Measurements from ENCODE around the gene MARCKS.

The MARCKS gene, protein sequence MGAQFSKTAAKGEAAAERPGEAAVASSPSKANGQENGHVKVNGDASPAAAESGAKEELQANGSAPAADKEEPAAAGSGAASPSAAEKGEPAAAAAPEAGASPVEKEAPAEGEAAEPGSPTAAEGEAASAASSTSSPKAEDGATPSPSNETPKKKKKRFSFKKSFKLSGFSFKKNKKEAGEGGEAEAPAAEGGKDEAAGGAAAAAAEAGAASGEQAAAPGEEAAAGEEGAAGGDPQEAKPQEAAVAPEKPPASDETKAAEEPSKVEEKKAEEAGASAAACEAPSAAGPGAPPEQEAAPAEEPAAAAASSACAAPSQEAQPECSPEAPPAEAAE

DNA sequence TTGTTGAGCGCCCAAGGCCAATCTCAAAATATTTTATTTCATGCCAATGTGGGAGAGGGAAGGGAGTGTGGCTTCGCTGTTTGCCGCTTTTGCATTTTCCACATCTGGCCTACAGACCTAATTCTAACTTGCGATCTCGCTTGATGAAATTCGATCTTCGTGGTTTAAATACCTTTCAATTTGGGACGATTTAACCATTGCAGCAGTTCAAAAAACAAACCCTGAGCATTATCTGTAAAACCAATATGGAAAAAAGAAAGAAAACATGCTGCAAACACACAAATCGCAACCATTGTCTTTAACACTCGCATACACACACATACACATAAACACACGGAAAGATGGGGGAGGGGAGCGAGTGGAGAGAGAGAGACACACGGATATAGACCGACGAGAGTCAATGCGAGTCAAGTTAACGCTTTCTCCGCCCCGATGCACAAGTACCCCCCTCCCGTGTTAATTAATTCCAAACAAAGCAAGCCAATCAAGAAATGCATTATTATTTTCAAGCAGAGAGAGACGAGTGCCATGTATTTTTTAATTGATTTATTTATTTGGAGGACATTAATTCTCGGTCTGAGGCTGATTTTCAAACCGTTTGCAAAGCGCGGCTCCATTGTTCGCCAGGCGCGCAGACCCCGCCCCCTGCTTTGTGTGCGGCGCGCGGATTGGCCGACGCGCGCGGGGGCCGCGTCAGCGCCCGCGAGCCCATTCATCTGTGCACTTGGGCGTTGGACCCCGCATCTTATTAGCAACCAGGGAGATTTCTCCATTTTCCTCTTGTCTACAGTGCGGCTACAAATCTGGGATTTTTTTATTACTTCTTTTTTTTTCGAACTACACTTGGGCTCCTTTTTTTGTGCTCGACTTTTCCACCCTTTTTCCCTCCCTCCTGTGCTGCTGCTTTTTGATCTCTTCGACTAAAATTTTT is at the start of gene MARCKS:
MARCKS (plus strand) TSS at position 721 of the 931 bp plus-strand sequence. CDS start 401 bp downstream, outside the sequence.
- DNase-seq, result peak; percentile 56

DNA sequence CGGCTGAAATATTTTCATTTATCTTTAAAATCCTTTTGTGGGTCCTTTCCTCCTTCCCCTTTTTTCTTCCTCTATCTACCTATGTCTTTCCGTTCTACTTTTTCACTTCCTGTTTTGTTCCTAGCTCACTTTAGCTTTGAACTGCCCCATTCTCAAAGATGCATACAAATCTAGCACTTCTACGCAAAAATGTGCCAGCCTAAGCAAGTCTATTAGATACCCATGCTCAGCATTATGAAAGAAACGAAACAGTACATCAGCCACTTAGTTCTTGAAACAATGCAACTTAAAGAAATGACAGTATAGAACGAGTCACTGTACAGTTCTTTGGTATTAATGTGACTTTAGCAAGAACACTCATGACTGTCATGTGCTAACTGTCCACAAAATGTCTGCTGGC is 47.3 kb upstream of the MARCKS start:
- DNase-seq, result peak; percentile 20

DNA sequence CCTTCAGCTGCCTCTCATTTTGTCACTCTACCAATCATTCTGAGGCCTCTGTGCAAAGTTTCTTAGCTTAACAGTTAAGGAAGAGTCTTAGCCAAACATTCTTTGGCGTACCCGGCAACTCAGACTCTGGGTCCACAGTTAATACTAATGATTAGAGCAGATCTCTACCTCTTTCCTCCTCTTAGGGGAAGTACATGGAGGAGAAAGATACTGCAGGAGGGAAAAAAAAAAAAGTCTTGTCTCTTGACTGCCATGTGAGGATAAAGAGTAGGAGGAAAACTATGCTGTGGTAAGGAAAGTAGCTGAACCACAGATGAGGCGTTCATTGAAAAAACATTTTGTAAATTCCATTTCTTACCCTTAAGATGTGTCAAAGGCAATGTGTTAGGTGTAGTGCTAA is 44.0 kb upstream of the MARCKS start:
- no peak for DNase-seq

DNA sequence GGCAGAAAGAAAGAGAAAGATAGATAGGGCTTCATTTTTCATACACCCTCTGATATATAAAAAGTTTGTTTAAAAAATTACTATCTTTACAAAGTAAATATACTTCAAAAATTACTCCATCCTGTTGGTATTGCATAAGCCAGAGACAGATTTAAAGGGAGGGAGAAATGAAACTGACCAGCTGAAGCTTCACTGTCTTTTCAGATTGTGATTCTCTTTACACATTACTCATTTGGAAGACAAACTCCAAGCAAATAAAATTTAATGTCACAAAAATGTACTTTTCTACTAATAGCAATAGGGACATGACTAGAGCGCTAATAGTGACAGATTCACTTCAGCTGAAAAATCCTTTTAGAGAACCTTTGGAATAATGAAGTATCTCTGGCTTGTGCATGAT is 38.6 kb upstream of the MARCKS start:
- DNase-seq, result no peak

DNA sequence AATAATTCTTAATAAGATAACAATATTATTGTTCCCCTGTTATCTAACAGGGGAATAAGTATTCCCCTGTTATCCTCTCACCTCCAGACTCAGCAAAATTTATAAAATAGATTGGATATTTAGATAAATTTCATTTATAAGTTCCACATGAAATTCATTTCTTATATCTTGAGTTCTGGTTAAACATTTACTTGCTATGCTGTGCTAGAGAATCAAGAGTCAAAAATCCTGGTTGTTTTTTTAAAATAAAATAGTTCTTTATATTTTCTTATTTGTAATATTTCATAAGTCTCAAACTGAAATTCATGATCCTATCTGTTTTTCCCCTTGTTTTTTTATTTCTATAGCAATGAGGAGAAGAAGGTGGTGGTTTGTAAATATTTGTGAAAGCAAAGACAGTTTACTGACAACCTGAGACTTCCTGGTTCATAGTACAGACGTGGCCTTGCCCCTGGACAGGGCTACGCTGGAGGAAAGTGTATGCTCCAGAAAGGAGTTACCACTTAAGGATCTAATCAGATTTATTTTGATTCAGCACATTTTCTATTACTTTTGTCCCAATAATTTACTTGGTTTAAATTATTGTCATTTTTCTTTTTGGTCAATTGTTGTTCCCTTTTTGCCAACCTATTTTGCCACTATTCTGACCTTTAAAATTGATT is 37.8 kb upstream of the MARCKS start:
- DNase-seq, result no peak

DNA sequence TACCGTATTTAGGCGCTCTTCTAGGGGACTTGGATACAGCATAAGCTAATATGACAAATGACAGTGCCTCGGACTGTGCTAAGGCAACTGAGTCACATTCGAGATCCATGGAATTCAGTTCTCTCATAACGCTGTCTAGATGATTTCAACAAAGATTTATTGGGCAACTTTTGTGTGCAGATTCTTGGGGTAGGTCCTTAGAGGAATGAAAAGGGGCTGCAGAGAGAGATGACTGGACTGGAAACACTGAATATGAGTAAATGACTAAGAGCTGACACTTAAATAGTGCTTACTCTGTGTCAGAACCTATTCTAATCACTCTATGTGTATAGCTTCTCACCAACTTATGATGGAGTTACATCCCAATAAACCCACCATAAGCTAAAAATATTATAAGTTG is 36.4 kb upstream of the MARCKS start:
- no peak for DNase-seq

DNA sequence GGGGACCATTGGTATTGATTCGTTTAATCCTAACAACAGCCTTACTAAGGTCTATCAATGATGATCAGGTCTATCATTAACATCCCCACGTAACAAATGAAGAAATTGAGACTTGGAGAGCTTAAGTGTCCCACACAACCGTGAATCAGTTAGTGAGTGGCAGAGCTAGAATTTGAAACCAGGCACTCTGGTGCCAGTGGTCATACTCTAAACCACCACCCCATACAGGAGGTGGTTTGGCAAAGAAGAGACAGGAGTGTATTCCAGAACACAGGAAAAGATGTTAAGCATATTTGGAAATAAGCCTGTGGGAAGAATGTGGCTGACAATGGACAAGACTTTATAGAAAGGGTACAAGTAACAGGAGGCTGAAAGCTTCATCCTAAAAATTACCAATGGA is 35.7 kb upstream of the MARCKS start:
- no peak for DNase-seq

DNA sequence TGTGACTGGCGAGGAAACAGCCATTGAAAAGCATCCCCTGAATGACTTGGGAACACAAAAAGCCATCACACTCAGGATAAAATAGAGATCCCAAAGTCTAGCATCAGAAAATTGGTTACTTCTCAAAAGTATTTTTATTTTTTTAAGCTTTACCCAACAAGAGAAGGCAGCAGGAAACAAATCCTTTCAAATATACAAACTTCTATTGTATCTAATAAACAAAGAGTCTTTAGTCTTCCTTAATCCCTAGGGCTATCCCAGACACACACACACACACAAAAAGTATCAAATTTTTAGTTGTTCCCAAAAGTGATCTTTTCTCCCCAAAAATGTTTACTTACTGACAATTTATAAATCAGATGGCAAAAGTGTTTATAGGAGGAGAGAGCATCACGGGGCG is 33.2 kb upstream of the MARCKS start:
- DNase-seq, result no peak

DNA sequence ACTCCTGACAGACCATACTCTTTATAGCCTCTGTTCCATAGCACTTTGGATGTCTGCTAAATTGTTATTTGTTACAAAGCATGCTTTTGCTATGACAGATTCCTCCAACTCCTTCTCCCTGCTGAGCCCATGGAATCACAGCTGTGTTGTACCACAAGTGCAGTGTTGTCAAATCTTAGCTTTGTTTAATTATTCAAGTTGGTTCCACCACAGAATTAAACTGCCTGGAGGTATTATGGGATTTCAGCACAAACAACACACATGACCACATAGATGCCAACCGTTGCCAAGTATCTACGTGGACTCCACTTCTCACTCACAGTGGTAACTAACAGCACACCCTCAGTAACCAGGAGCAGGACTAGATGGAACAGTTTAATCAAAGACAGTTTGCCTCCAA is 32.7 kb upstream of the MARCKS start:
- DNase-seq, result no peak

DNA sequence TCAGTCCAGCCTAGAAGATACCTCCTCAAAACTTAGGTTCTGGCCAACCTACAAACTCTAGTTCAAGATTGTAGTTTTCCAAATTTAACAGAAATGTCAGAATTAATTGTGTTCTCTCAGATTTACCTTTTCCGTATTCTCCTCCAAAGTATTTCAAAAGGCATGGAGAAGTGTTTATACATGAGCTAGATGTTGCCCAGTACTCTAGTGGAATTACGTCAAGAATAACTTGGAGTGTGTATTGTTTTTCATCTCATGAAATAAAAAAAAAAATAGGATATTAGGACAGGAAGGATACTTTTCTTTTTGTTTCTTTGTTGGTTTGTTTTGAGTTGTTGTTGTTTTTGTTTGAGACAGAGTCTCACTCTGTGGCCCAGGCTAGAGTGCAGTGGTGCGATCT is 32.3 kb upstream of the MARCKS start:
- no peak for DNase-seq

DNA sequence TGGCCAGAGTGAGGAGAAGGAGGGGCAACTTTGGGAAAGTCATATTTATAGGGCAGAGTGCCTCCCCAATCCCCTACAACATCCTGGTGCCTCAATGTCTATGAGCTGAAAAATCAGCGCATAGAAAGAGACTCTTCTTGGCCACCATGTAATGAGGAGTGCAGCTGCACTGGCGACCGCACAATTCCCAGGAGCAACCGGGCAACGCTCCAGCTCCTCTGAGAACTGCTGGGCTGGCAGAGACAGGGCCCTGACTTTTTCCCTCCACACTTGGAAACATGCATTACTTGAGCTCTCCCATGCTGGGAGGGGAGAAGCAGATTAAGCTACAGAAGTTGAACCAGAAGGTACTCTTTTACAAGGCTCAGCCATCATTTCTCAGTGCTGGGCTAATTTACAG is 31.4 kb upstream of the MARCKS start:
- no peak for DNase-seq

DNA sequence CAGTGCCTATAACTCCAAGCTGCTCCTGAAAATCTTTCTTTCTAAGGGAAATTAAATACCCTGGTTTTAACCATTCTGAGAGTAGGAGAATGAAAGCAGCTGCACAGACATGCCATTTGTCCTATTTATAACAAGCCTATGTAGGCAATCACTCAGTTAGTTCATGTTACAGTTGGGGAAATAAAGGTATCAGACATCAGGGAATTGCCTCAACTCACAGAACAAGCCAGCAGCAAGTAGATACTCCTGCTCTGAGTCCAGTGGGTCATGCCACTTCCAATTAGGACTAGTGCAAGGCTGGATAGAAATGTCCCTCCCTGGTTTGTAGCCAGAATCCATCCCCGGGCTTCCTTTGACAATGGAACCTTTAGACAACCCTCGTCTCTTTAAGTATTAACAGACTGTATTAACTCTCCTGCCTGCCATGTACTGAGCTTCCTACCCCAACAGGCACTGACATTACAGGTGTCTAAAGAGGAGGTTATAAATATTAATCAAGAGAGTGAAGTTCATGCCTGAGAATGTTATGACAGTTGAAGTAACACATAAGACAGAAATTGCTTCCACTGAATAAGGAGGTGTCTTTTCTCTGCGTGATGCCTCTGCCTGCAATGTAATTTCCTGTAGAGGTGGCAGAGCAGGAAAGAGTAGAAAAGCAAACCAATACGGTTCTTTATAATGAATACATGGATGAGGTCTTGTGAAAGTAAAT is 28.0 kb upstream of the MARCKS start:
- no peak for DNase-seq

DNA sequence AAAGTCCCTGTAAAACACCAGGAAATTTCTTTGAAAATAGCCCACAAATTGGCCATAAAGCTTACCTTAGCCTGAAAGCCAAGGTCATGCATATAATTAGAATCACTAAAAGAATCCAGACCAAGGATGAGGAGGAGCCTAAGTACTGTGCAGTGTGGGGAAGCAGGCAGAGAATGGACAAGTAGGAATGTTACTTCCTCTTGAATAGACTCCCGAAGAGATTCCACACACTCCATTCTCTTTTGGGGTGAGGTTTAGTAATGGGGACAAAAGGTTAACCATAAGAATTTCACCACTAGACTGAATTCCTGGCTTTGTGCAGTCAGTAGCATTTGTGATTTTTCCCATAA is 27.5 kb upstream of the MARCKS start:
- no peak for DNase-seq

DNA sequence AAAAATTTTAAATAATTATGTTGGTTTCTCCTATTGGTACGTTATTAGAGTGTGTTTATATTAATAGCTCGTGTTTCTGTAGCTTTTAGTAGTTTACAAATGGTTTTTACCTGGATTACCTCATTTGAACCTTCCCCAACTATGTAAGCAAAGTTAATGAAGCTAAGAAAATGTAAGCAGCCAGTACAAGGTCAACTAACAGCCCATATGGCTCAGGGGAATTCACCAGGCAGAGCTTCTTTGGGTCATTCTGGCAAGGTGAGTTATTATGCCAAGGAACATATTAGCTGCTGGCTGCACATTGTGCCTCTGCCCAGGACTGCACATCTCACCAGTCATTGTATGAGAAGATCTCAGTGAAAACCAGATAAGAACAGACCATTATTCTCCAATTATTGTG is 27.0 kb upstream of the MARCKS start:
- no peak for DNase-seq

DNA sequence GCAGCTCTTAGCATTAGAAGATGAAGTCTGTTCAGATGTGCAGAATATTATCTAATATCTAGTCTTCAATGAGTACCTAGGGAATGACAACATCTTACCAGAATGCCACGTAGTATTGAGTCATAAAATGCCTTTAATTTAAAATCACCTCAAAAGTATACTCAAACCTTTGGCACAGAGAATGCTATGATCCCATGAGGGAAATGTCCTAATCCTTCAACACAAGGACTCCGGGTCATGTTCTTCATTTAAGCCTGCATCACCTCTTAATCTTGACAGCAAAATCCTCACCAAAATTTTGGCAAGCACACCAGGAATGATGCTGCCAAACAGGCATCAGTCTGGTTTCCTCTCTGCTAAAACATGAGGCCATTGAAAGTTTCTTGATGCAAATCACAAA is 23.6 kb upstream of the MARCKS start:
- no peak for DNase-seq

DNA sequence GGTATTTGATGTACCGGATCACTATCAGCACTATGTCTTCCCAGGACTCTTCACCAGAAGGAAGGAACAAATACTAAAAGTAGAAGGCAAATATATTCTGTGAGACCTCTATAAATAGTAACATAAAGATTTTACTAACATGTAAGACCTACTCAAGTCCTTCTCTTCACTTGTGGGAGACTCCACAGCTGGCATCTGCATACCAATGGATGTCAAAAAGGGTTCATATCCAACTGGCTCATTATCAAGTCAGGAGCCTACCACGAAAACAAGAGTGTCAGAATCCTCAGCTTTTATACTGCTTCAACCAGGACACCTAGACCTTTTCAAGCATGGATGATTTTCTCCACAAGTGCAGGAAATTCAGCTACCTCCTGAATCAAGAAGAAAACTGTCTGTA is 20.0 kb upstream of the MARCKS start:
- no peak for DNase-seq

DNA sequence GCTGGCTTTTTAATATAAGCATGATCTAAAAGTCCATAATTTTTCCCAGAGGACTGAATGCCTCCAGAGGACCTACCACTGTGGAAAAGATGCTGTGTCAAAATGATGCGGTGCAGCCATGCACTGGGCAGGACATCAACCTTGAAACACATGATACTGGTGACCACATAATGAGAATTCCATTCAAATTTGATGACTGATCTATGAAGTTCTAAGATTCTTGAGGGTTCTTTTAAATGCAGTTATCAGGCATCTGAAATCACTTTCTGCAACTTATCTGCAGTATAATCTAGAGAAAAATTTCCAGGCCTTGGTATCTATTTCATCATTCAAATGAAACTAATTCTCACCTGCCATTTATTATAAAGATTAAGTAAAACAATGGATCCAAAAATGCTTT is 15.0 kb upstream of the MARCKS start:
- DNase-seq, result no peak

DNA sequence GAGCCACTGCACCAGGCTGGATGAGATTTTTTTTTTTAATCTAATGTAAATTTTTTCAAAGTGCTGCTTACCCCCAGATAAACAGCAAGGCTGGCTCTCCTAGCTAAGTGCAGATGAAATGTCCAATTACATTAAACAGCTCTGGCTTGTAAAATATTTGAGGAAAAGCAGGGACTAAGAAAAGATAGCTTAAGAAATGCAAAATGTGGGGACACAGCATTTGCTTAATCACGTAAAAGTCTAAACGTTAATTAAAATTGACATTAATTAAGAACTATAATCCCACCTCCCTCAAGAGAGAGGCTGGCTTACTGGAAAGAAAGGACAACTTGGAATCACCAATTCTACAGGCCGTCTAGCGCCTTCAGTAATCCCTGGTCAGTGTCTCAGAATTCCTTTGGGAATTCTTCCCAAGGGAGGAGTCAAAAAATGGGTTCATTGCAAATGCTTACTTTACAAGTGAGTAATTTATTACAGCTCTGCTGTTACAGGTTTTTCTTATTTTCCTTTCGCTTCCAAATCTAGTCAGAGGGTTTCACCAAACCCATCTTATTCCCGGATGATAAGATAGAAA is 13.6 kb upstream of the MARCKS start:
- DNase-seq, result no peak

DNA sequence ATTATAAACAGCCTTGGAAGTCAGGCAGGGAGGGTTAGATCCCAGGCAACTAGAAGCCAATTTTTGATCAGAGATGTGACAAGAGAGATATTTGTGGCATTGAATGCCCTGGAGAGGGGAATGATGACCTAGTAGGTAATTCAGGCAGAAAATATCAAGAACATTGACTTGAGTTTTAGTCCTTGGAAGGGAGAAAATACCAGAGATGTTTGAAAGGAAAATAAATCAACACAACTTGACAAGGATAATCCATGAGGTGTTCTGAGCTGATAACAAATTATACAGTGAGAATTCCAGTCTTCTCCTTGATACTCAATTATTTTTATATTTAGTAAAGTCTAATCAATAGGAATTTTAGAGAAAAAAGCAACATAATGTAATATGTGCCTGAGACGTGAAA is 10.6 kb upstream of the MARCKS start:
- no peak for DNase-seq

DNA sequence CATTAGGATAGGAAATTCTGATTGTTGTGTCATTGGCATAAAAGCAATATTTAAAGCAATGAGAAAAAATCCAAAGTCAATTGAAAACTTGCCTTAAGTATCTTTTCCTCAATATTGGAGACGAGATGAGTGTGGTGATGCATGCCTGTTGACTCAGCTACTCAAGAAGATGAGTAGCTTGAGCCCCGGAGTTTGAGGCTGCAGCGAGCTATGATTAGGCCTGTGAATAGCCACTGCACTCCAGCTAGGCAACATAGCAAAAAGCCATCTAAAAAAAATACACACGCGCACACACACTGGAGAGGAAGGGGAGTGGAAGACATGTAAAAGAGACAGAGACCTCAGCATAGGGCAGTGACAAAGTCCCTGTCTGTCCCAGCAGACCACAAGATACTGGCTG is 9.7 kb upstream of the MARCKS start:
- no peak for DNase-seq

DNA sequence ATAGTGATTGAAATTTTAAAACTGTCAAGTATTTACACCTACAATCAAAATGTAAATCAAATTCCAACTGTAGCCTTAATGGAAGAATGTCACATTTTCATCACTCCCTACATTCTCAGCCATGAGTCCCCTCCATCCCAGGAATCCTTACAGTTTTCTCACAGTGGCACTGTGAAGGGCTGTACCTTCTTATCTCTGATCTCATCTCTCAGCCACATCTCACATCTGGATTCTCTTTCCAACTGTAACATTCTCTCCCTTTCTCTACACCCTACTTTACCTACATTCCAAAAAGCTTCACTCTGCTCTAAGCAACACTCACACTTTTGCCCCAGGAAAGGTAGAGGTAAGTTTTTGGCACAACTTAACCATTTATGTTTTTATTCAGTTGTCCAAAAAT is 8.9 kb upstream of the MARCKS start:
- no peak for DNase-seq

DNA sequence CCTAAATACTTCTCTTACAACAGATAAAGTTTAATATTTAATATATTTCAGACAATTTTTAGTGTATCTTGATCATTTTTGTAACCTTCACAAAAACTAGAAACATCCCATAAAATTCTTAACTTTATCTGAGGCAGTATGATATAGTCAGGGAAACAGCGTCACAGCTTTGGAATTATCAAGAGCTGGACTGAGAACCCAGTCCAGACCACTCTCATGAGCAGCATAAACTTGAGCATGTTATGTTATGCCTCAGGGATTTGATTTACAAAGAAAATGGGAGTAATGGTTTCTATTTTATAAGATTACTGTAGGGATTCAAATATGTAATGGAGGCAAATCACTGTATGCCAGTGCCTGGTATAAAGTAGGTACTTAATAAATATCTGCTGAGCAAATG is 8.3 kb upstream of the MARCKS start:
- DNase-seq, result no peak

DNA sequence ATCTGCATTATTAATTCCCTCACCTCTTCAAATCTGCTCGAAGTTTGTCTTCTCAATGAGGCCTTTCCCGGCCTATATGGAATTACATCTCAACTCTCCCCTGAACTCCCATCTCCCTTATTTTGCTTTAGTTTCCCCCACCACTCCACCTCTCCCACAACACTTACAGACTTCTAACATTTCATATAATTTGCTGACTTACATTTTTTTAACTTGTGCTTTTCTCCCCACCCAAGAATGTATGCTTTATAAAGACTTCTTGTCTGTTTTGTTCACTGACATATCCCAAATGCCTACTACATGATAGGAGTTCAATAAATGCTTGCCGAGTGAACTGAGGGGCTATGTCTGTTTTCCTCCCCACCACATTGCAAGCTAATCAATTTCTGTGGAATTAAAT is 3.9 kb upstream of the MARCKS start:
- DNase-seq, result no peak
